ENCODE results near the gene PDIA4. TPM values are rescaled to one million over a fixed set of nuclear protein-coding genes. Genes with fewer than 3 reads are reported as not detected.

PDIA4 gene
- total RNA-seq, 3 donors from 2014 or later: 124 to 134 (median 131) TPM

- DNase-seq (no peak), ATAC-seq (no peak)
- no peaks in the 10 kb centered on the region for H3K27me3 Mint-ChIP-seq (ENCODE audit: low read depth)
- peaks cover 22% of the 10 kb centered on the region for H3K36me3 Mint-ChIP-seq (ENCODE audit: insufficient read depth)
- peaks cover 2% of the 10 kb centered on the region for H3K4me1 Mint-ChIP-seq (ENCODE audit: low read depth)
- H3K9me3 Mint-ChIP-seq: no peaks in the 10 kb centered on the region
- no peak overlapping the region for H3K4me3 Mint-ChIP-seq
Measured at GRCh38 chr7:149003560-149004305, 24.6 kb downstream of the PDIA4 start.

DNA sequence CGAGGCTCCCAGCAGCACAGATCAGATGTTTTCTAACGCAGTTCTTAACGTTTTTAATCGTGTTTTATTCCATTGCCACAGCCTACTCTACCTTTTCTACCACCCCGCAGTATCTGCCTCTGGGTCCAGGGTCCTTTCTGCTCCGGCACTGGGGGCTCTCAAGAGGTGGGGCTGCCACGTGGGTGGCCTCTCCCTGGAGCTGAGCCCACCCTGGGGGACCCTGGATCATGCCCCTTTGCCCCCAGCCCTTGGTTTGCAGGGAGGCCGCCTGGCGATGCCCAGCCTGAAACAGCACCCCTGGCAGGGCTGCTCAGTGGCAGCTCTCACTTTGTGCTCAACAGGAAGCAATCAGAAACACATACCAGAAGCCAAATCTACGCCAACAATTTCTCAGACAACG is 25.3 kb downstream of the PDIA4 start:
- no peak for ATAC-seq
- Mint-ChIP-seq H3K9me3 (no peaks in the 10 kb centered on the region), H3K4me1 (ENCODE audit: low read depth) (peaks cover 2% of the 10 kb centered on the region), H3K36me3 (ENCODE audit: insufficient read depth) (peaks cover 22% of the 10 kb centered on the region), H3K4me3 (no peak overlapping the region), H3K27me3 (ENCODE audit: low read depth) (no peaks in the 10 kb centered on the region)
- no peak for DNase-seq

- peaks cover 22% of the 10 kb centered on the region for H3K36me3 Mint-ChIP-seq (ENCODE audit: insufficient read depth)
- peaks cover 2% of the 10 kb centered on the region for H3K4me1 Mint-ChIP-seq (ENCODE audit: low read depth)
- H3K9me3 Mint-ChIP-seq: no peaks in the 10 kb centered on the region
- ATAC-seq: no peak
- H3K27me3 Mint-ChIP-seq (ENCODE audit: low read depth): no peaks in the 10 kb centered on the region
- H3K4me3 Mint-ChIP-seq: no peak overlapping the region
- no peak for DNase-seq
Measured at GRCh38 chr7:149002604-149003003, 25.7 kb downstream of the PDIA4 start.

- no peaks in the 10 kb centered on the region for H3K9me3 Mint-ChIP-seq
- H3K4me3 Mint-ChIP-seq: no peak overlapping the region
- ATAC-seq: no peak
Measured at GRCh38 chr7:149001427-149002068, 26.8 kb downstream of the PDIA4 start.

DNA sequence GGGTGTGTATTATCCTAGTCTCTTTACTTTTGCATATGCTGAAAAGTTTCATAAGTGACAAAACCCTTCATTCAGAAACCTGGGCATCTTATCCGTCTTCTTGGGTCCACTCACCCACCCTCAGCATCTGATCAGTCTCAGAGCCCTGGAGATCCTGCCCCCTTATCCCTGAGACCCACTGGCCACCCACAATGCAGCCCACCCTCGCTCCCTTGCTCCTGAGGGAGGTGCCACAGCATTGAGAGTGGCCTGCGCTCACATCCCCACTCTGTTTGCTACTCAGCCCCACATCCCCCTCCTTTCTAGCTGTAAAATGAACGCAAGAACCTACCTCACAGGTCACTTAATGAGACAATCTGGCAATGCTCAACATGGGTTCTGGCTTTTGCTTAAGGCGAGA is 27.3 kb downstream of the PDIA4 start:
- no peaks in the 10 kb centered on the region for H3K9me3 Mint-ChIP-seq
- no peak overlapping the region for H3K4me3 Mint-ChIP-seq
- peaks cover 19% of the 10 kb centered on the region for H3K36me3 Mint-ChIP-seq (ENCODE audit: insufficient read depth)
- DNase-seq (no peak), ATAC-seq (no peak)
- no peaks in the 10 kb centered on the region for H3K27me3 Mint-ChIP-seq (ENCODE audit: low read depth)
- peaks cover 2% of the 10 kb centered on the region for H3K4me1 Mint-ChIP-seq (ENCODE audit: low read depth)

More at GRCh38 chr7:149001427-149002068, 26.8 kb downstream of the PDIA4 start:
- peaks cover 21% of the 10 kb centered on the region for H3K36me3 Mint-ChIP-seq (ENCODE audit: insufficient read depth)
- H3K27me3 Mint-ChIP-seq (ENCODE audit: low read depth): no peaks in the 10 kb centered on the region
- DNase-seq: no peak
- H3K4me1 Mint-ChIP-seq (ENCODE audit: low read depth): peaks cover 2% of the 10 kb centered on the region

- H3K4me3 Mint-ChIP-seq: no peak overlapping the region
- ATAC-seq: no peak
- DNase-seq: no peak
- H3K9me3 Mint-ChIP-seq: no peaks in the 10 kb centered on the region
- H3K4me1 Mint-ChIP-seq (ENCODE audit: low read depth): no peaks in the 10 kb centered on the region
- H3K27me3 Mint-ChIP-seq (ENCODE audit: low read depth): no peaks in the 10 kb centered on the region
- peaks cover 19% of the 10 kb centered on the region for H3K36me3 Mint-ChIP-seq (ENCODE audit: insufficient read depth)
Measured at GRCh38 chr7:148999192-148999591, 29.1 kb downstream of the PDIA4 start.

- Mint-ChIP-seq H3K4me3 (no peak overlapping the region), H3K27me3 (ENCODE audit: low read depth) (no peaks in the 10 kb centered on the region), H3K9me3 (no peaks in the 10 kb centered on the region), H3K36me3 (ENCODE audit: insufficient read depth) (peaks cover 8% of the 10 kb centered on the region), H3K4me1 (ENCODE audit: low read depth) (no peaks in the 10 kb centered on the region)
- DNase-seq: no peak
- ATAC-seq: no peak
Measured at GRCh38 chr7:148997497-148997896, 30.8 kb downstream of the PDIA4 start.

DNA sequence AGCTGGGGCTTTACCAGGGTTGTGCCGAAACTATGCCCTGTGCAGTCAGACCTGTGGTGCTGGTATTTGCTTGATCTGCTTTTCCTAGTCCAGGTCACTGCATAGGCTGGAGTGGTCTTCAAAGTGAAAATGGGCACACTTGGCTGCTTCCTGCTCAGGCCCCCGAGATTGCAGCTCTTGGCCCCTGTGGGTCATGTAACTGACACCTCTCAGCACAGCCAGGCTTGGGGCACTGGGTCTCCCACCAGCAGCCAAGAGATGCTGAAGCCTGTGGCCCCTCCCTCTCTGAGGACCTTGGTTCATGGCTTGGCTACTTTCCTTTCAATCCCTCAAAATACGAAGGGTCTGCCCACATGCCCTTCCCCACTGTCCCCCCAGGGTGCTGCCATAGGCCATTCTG is 33.7 kb downstream of the PDIA4 start:
- Mint-ChIP-seq H3K9me3 (no peaks in the 10 kb centered on the region), H3K4me3 (no peak overlapping the region), H3K36me3 (ENCODE audit: insufficient read depth) (no peaks in the 10 kb centered on the region), H3K27me3 (ENCODE audit: low read depth) (no peaks in the 10 kb centered on the region), H3K4me1 (ENCODE audit: low read depth) (no peaks in the 10 kb centered on the region)
- no peak for ATAC-seq
- DNase-seq: no peak

DNA sequence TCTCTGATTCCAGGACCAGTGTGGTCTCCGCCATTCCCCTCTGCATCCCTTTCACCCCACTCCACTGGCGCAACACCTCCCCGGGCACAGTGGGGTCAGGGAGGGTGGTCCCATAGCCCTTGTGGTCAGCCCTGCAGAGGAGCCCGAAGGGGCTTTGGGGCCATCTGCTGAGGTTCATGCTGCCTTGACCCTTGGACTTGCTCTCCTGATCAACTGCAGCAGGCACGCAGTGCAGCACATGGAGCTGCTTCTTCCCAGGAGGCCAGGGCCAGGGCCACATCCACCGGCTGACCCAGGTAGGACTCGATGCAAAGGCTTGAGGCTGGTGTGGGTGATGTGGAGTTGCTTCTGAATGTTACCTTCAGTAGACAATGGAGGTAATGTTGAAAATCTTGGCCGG is 35.1 kb downstream of the PDIA4 start:
- H3K4me1 Mint-ChIP-seq (ENCODE audit: low read depth): peaks cover 6% of the 10 kb centered on the region
- no peaks in the 10 kb centered on the region for H3K27me3 Mint-ChIP-seq (ENCODE audit: low read depth)
- H3K36me3 Mint-ChIP-seq (ENCODE audit: insufficient read depth): no peaks in the 10 kb centered on the region
- DNase-seq (no peak), ATAC-seq (no peak)
- no peaks in the 10 kb centered on the region for H3K9me3 Mint-ChIP-seq
- no peak overlapping the region for H3K4me3 Mint-ChIP-seq

DNA sequence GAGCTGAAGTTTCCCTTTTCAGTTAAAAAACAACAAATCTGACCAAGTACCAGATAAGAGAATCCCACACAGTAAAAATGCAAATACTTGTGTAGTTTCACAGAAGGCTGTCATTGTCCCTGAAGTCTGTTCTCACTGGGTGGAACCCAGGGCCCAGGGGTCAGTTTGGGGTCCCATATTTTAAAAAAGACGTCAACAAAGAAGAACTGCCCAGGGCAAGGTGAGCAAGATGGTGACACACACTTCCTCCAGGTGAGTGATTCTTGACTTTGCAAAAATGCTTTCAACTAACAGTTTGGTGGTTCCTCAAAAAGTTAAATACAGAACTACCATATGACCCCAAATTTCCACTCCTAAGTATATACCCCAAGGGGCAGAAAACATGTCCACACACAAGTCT is 36.8 kb downstream of the PDIA4 start:
- H3K27me3 Mint-ChIP-seq (ENCODE audit: low read depth): no peaks in the 10 kb centered on the region
- no peak for ATAC-seq
- peaks cover 18% of the 10 kb centered on the region for H3K4me1 Mint-ChIP-seq (ENCODE audit: low read depth)

DNA sequence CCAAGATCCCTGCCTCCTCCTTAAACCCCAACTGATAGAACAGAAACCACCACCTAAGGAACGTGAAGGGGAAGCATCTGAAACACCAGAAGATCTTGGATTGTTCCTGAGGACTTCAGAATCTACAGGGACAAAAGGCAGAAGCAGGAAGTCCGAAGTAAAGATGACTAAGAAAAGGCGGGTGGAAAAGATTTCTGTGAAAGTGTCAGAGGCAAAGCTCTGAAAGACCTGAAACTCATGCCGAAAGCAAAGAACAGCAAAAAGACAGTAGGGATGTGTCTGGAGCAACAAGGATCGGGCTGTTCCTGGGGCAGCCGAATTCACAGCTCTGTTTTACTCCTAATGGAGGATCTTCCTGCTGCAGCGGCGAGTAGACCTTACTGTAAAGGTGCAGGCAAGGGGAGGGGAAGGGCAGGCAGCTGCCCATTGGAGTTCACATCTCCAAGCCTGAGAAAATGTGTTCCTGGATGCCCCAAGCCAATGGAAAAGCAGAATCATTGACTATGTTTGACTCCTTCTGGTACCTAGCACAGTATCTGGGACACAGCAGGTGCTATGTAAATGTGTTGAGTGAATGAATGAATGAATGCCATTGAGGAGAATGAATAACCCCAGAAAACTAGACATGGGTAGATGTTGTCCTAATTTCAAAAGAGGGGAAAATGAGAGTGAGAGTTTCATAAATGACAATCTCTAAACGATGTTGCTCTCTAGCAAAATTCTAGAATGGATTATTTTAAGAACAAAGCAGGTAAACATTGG is 40.4 kb downstream of the PDIA4 start:
- Mint-ChIP-seq H3K4me1 (ENCODE audit: low read depth) (peaks cover 45% of the 10 kb centered on the region), H3K27me3 (ENCODE audit: low read depth) (no peaks in the 10 kb centered on the region), H3K36me3 (ENCODE audit: insufficient read depth) (no peaks in the 10 kb centered on the region), H3K4me3 (peak overlapping the region; percentile 95), H3K9me3 (no peaks in the 10 kb centered on the region)
- ATAC-seq: peak; percentile 11 to 14
- DNase-seq: no peak

More for the DNA sequence above, 36.8 kb downstream of the PDIA4 start:
- no peaks in the 10 kb centered on the region for H3K36me3 Mint-ChIP-seq (ENCODE audit: insufficient read depth)
- no peaks in the 10 kb centered on the region for H3K9me3 Mint-ChIP-seq
- no peak overlapping the region for H3K4me3 Mint-ChIP-seq
- no peak for DNase-seq

GRCh38 chr7:148987010-148987750 is 41.1 kb downstream of the PDIA4 start:
- H3K36me3 Mint-ChIP-seq (ENCODE audit: insufficient read depth): no peaks in the 10 kb centered on the region
- H3K4me1 Mint-ChIP-seq (ENCODE audit: low read depth): peaks cover 47% of the 10 kb centered on the region
- no peaks in the 10 kb centered on the region for H3K27me3 Mint-ChIP-seq (ENCODE audit: low read depth)
- ATAC-seq: peak; percentile 82 to 89
- no peaks in the 10 kb centered on the region for H3K9me3 Mint-ChIP-seq
- peak; percentile 67 for DNase-seq
- H3K4me3 Mint-ChIP-seq: peak overlapping the region; percentile 95

- no peak for ATAC-seq
- no peaks in the 10 kb centered on the region for H3K36me3 Mint-ChIP-seq (ENCODE audit: insufficient read depth)
- peaks cover 47% of the 10 kb centered on the region for H3K4me1 Mint-ChIP-seq (ENCODE audit: low read depth)
Measured at GRCh38 chr7:148986742-148987009, 41.6 kb downstream of the PDIA4 start.

More at GRCh38 chr7:148986742-148987009, 41.6 kb downstream of the PDIA4 start:
- peak overlapping the region; percentile 30 for H3K4me3 Mint-ChIP-seq
- H3K9me3 Mint-ChIP-seq: no peaks in the 10 kb centered on the region
- H3K27me3 Mint-ChIP-seq (ENCODE audit: low read depth): no peaks in the 10 kb centered on the region
- no peak for DNase-seq
